Neutrophil (primary cell): ENCODE data around the gene PTGFRN.

Experiments used
- H3K27ac ChIP-seq: fragments of 200-600 bp; sonication (generic); 2 replicates; pipeline ENCODE4 v1.5.1; 2016; ENCODE audit warnings: mild to moderate bottlenecking, moderate library complexity
- H3K27me3 ChIP-seq: fragments of 200-600 bp; sonication (generic); 2 replicates; pipeline ENCODE4 v1.6.0; 2016; ENCODE audit warnings: mild to moderate bottlenecking
- H3K36me3 ChIP-seq: fragments of 200-600 bp; sonication (generic); 2 replicates; pipeline ENCODE4 v1.5.1; 2017
- H3K4me1 ChIP-seq, 2 experiments: fragments of 200-600 bp in 1 of 2; sonication (generic) in 1 of 2; 1 replicate in 1 of 2; 2 replicates in 1 of 2; pipeline versions ENCODE4 v1.5.1 to v1.6.1; 2013 to 2016; ENCODE audit warnings: low read depth in 1 of 2, low read length in 1 of 2, mild to moderate bottlenecking in 1 of 2, moderate library complexity in 1 of 2; ENCODE audit not compliant: control insufficient read depth in 1 of 2, insufficient read depth in 1 of 2
- H3K4me3 ChIP-seq, 2 experiments: fragments of 200-600 bp in 1 of 2; sonication (generic) in 1 of 2; 1 replicate in 1 of 2; 2 replicates in 1 of 2; pipeline ENCODE4 v1.5.1; 2013 to 2016; ENCODE audit warnings: low read depth in 1 of 2, low read length in 1 of 2, mild to moderate bottlenecking in 1 of 2, moderate library complexity in 1 of 2
- H3K9me3 ChIP-seq: fragments of 200-600 bp; sonication (generic); 2 replicates; pipeline ENCODE4 v1.5.1; 2016
- TF ChIP-seq, protein P1 (sequence below): fragments of 200-600 bp; sonication (generic); IDR thresholded peaks from 2 replicates; pipeline ENCODE4 v1.5.1; 2016; ENCODE audit warnings: antibody characterized with exemption

The PTGFRN gene

DNA sequence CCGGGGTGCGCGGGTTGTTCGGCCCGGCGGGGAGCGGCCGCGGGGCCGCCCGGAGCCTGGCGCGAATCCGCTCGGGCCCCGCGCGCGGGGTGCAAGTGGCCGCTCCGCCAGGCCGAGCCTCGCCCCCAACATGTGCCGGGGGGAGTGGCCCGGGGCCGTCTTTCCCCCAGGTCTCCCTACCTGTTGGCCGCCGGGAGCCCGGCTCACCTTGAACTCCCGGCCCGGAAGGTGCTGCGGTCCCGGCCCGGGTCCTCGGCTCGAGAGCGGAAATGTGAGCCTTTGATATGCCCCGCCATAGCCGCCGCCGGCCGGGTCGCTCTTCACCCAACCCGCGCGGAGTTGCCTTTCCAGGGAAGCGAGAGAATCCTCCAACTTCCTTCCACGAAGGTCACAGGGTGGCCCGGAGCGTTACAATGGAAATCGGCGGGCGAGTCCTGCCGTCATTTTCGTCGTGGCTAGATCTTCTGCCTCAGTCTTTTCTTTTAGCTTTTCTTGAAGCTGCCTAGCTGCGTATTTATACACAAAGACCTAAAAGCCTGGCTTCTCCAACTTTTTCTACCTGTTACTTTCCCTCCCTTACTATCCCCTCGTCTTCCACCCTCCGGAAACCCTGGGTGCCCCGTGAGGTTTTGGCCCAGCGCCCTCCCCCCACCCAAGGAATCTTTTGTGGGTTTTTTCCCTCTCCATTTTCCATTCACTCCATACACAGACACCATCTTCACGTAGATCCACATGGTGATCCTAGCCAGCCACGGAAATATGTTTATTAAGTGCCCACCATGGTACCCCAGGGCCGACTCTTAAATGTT, 867 bp downstream of the PTGFRN start:
- Histone ChIP-seq H3K27me3 (peaks cover 97% of the 10 kb centered on the region), H3K4me3 (no peak overlapping the region), H3K27ac (no peak overlapping the region), H3K4me1 (peaks cover 0 to 9% of the 10 kb centered on the region in 2 experiments), H3K36me3 (no peaks in the 10 kb centered on the region), H3K9me3 (no peaks in the 10 kb centered on the region)
- TF ChIP-seq, protein P1, sequence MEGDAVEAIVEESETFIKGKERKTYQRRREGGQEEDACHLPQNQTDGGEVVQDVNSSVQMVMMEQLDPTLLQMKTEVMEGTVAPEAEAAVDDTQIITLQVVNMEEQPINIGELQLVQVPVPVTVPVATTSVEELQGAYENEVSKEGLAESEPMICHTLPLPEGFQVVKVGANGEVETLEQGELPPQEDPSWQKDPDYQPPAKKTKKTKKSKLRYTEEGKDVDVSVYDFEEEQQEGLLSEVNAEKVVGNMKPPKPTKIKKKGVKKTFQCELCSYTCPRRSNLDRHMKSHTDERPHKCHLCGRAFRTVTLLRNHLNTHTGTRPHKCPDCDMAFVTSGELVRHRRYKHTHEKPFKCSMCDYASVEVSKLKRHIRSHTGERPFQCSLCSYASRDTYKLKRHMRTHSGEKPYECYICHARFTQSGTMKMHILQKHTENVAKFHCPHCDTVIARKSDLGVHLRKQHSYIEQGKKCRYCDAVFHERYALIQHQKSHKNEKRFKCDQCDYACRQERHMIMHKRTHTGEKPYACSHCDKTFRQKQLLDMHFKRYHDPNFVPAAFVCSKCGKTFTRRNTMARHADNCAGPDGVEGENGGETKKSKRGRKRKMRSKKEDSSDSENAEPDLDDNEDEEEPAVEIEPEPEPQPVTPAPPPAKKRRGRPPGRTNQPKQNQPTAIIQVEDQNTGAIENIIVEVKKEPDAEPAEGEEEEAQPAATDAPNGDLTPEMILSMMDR = no peak

GRCh38 chr1:116911188-116911553, 1.5 kb downstream of the PTGFRN start:
- no peaks in the 10 kb centered on the region for H3K36me3 ChIP-seq
- no peaks in the 10 kb centered on the region for H3K9me3 ChIP-seq
- TF ChIP-seq, protein P1 = no peak
- H3K4me3 ChIP-seq = no peak overlapping the region
- peaks cover 0 to 9% of the 10 kb centered on the region in 2 experiments for H3K4me1 ChIP-seq
- H3K27me3 ChIP-seq = peaks cover 99% of the 10 kb centered on the region
- no peak overlapping the region for H3K27ac ChIP-seq

DNA sequence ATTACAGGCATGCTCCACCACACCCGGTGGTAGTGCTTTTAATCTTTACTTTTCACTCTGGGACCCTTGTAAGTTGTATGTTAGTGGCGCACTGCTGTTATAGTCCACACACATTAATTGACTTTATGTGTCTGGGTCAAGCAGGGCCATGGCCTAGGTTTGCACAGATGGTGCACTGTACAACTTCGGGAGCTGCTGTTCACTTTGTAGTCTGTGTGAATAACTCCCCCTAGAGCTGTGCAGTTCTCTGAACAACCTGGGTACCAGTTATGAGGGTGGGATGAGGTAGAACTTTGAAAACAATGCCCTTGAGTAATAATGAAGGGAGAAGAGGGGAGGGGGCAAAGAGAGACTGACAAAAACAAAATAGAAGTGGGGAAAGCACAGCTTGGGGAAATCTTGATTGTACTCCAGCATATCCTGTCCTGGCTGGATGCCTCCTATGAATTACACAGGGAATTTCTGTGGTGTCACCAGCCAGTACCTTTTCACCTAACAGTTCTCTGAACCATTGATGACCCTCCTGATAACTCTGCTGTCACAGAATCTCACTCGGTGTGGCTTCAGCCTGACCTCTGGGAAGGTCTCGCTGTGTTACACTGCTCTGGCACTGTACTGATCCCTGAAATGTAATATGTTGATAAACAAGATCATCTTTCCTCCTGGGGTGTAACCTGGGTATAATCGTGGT, 2.2 kb downstream of the PTGFRN start:
- H3K4me1 ChIP-seq = peaks cover 0 to 9% of the 10 kb centered on the region in 2 experiments
- TF ChIP-seq, protein P1 = no peak
- no peaks in the 10 kb centered on the region for H3K36me3 ChIP-seq
- no peak overlapping the region for H3K27ac ChIP-seq
- no peaks in the 10 kb centered on the region for H3K9me3 ChIP-seq
- H3K27me3 ChIP-seq = peaks cover 99% of the 10 kb centered on the region
- no peak overlapping the region for H3K4me3 ChIP-seq

DNA sequence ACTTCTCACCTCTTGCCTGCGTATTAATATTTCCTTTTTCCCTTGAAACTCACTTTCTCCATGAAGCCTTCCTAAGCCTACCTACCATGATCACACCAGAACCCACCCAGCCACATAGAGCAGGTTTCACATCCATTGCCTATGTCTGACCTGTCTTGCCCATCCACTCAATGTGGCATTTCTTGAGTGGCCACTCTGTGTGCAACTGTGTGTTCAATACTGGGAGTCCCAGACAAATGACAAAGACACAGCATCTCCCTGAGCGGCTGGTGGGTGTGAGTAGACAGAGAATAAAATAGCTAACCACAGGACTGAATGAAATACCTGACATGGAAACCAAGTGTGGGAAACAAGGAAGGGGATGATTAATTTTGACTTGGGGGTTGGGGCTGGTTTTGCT, 3.1 kb downstream of the PTGFRN start:
- H3K4me1 ChIP-seq = peaks cover 0 to 9% of the 10 kb centered on the region in 2 experiments
- H3K4me3 ChIP-seq = no peak overlapping the region
- H3K9me3 ChIP-seq = no peaks in the 10 kb centered on the region
- H3K27ac ChIP-seq = no peak overlapping the region
- peaks cover 90% of the 10 kb centered on the region for H3K27me3 ChIP-seq
- TF ChIP-seq, protein P1 = no peak
- H3K36me3 ChIP-seq = no peaks in the 10 kb centered on the region

GRCh38 chr1:116913941-116914340, 4.2 kb downstream of the PTGFRN start:
- Histone ChIP-seq H3K9me3 (no peaks in the 10 kb centered on the region), H3K4me1 (peaks cover 0 to 9% of the 10 kb centered on the region in 2 experiments), H3K4me3 (no peak overlapping the region), H3K27me3 (peaks cover 83% of the 10 kb centered on the region), H3K36me3 (no peaks in the 10 kb centered on the region), H3K27ac (no peak overlapping the region)
- TF ChIP-seq, protein P1 = no peak
